HK-2 (cell line): Measurements from ENCODE around the gene ARHGEF28.

Source experiments
- DNase-seq: peaks from one replicate; pipeline ENCODE4 v3.0.0-alpha.2; 2018; ENCODE audit not compliant: unreplicated experiment

The ARHGEF28 gene

DNA sequence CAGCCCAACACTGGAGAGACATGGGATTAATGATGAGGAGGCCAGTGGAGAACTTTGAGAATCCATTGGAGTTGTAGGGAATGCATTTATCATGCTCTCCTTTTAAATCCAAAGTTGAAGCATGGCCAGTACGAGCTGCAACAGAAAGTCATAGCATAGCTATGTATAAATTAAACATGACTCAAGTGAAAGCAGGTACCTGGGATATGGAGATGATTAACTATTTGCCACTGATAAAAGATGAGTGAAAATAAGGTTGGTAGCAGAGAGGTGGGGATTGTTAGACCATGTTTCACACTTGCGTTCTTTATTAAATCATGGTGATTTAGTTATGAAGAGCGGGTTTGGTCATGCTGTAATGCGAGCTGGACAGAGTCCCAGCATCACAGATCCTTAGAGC, 189.6 kb downstream of the ARHGEF28 start:
- DNase-seq = no peak

DNA sequence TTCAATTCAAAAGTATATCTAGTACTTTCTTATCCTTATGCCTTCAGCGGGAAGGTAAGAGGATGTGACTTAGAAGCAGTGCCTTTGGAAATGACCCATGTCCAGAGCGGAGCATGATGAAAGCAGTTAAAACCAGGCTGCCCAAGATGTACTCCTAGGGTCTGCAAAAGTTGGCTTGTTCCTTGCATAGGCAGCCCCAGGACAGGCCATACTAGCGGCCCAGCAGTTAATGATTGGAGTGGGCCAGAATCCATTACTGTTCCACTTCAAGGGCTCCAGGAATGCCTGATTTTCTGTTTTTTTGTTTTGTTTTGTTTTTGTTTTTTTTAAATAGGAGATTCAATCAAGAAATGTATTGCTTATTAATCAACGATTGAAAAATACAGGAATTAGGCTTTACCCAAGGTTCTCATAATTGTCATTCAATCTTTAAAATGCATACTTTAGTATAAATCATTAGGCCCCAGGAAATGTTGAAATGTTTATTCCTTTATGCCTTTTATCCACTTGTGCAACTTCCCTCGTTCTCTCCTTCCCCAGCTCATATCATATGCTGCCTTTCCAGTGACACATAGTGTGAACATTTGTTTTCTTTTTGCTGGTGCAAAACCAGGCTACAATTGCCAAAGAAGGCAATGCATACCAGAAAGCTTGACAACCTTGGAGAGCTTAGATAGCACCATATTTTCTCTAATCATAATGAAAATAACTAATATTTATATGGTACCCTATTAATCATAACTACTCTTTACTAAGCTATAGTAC, 190.8 kb downstream of the ARHGEF28 start:
- no peak for DNase-seq

DNA sequence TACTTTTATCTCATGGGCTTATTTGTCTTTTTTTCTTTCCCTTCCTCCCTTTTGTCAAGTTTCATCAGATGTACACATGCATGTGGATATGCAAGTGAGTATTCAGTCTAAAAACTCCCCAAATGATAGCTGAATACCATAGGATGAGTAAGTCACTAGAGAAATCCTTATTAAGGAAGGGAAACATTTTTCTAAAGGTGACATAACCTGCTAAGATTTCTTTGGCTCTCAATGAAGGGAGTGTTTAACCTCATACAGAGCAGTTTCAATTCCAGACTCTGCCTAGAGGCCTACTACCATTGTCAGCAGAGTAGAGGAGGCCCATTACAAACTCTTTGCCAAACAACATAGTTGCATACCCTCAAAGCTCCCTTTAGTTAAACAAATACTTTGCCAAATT, 192.4 kb downstream of the ARHGEF28 start:
- no peak for DNase-seq

DNA sequence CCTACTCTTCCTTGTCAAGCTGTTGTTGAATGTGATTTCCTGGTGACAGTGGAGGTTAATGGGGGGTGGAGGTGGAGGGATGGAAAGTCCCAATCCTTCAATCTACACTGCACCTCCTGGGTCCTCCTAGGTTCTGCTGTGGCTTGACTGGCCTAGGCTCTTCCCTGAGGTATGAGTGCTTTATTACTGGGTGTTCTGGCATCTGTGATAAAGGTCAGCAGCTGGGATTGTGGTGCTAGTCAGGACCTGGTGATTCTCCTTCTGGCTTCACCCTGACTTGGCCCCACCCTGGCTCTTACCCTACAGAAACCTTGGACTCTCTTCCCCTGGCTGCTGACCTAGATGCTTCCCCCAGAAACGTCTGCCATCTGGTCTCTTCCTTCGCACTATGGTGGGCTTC, 194.3 kb downstream of the ARHGEF28 start:
- no peak for DNase-seq

DNA sequence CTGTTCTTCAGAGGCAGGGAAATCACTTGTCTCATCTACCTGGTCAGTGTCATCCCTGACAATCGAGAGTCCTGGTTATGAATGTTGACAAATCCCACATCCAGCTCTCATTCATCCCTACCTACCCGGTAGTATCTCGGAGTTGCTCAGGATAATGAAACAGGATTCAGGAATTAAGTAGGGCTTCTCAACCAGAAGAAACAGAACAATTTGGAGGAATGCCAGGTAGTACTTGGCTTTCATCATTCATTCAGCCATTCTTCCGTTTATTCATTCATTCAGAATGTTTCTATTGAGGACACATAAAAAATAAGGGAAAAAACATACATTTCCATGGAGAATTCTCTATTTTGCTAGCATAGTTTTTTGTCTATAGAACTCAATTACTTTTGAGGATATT, 195.0 kb downstream of the ARHGEF28 start:
- no peak for DNase-seq

DNA sequence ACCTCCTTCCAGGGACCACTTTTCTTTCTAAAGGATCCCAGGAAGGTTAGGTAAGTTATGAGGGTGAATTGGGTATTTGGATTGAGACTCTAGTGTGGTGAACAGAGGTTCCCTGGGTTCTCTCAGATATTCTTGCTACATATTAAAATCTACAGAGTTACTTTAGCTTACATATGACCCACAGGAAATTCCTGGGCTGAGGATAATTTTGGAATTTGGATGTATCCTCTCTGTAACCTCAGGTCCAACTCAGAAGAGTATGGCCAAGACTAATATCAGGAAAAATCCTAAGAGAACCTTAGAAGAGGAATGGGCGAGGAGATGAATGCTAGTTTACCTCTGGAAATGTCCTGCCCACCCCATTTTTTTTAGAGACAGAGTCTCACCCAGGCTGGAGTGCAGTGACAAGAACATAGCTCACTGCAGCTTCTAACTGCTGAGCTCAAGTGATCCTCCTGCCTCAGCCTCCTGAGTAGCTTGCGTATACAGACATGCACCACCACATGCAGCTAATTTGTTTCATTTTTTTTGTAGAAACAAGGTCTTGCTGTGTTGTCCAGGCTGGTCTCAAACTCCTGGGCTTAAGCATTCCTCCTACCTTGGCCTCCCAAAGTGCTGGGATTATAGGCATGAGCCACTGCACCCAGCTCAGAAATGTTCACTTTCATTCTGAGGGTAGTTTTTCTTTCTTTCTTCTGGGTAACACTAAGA, 196.4 kb downstream of the ARHGEF28 start:
- DNase-seq = no peak

GRCh38 chr5:73822989-73823339, 197.0 kb downstream of the ARHGEF28 start:
- no peak for DNase-seq

GRCh38 chr5:73823508-73823925, 197.5 kb downstream of the ARHGEF28 start:
- DNase-seq = no peak

- no peak for DNase-seq
Measured at GRCh38 chr5:73825199-73825598, 199.2 kb downstream of the ARHGEF28 start.

GRCh38 chr5:73825736-73826135, 199.7 kb downstream of the ARHGEF28 start:
- no peak for DNase-seq

GRCh38 chr5:73826301-73827105, 200.5 kb downstream of the ARHGEF28 start:
- no peak for DNase-seq

DNA sequence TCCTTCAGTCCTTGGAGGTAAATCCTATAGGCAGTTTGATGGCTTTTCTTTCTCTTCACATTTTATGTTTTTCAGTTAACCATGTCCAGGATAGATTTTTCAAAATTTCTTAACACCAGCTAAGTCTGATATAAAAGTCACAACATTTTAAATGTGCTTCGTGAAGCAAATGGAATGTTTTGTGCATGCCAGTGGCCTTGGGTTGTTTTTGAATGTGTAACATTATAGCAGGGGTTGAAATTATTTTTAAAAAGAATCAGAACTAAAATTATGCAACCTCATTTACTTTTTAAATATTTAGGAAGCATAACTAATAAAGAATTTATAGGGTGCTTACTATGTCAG, 201.1 kb downstream of the ARHGEF28 start:
- DNase-seq = no peak

- DNase-seq = no peak
Measured at GRCh38 chr5:73828465-73828864, 202.5 kb downstream of the ARHGEF28 start.

- no peak for DNase-seq
Measured at GRCh38 chr5:73830646-73831045, 204.7 kb downstream of the ARHGEF28 start.

DNA sequence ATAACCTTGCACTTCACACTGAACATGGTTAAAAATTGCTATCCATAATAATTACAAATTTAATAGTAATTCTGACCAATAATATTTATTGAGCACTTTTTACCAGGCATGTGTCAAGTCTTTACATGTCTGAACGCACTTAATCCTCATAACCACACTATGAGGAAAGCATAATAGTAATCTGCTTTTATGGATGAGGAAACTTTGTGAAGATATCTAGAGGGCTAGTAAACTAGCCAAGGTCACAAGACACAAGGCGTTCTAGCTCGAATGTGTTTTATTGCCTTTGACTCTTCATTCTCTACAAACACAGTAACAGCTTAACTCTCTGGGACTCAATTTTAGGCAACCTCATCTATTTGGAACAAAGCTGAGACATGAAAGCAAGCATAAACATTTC, 205.1 kb downstream of the ARHGEF28 start:
- no peak for DNase-seq

DNA sequence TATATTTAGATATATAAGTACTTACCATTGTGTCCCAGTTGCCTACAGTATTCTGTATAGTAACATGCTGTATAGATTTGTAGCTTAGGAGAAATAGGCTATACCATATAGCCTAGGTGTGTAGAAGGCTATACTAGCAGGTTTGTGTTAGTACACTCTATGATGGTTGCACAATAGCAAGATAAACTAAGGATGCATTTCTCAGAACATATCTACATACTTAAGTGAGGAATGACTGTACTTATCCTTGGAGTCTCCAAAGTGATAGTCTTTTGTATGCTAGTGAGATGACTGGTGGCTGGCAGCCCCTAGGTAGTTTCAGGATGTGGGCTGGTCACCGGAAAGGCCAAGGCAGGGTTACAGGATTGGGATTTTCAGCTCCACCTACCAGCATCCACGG, 208.7 kb downstream of the ARHGEF28 start:
- no peak for DNase-seq

DNA sequence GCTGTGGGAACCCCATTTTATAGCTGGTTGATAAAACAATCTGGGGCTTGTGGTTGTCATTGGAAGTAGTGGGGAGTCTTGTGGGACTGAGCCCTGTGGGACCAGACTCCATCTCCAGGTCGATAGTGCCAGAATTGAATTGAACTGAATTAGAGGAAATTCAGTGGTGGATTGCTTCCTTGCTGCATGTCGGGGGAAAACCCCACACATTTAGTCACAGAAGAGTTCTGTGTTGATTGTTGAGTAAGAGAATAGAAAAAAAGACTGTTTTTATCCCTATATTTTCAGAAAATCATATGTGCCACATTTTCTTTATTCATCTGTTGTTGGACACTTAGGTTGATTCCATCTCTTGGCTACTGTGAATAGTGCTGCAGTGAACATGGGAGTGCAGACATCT, 209.7 kb downstream of the ARHGEF28 start:
- DNase-seq = no peak

- no peak for DNase-seq
Measured at GRCh38 chr5:73836607-73837006, 210.6 kb downstream of the ARHGEF28 start.

- no peak for DNase-seq
Measured at GRCh38 chr5:73838901-73839300, 212.9 kb downstream of the ARHGEF28 start.

DNA sequence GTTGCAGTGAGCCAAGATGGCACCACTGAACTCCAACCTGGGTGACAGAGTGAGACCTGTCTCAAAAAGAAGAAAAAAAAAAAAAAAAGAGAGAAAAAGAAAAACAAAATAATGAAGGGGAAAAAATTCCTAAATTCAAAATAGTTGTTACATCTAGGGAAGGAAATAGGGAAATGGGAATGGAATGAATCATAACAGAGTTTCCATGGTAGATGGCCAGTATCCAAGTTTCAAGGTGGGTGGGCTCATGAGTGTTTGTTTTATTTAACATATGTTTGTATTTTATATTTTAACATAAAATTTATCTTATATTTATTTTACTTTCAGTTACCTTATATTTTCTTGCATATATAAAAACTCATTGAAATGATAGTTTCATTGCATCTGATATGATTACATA, 215.6 kb downstream of the ARHGEF28 start:
- DNase-seq = no peak

DNA sequence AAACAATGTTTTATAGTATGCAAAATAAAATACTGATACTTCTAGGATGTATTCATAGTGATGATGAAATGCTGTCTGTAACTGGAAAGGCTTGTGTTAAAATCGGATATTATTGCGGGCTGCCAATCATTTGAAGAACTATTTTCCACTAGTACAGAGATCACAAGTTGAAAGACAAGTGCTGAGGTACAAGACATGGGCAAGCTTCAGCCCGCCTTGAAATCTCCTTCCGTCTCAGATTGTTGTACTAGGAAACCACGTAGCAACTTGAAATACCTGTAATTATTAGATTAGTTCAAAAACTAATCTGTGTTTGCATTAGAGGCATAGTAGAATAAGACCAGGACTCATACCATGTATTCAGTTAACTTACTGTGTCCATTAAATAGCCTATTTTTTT, 218.2 kb downstream of the ARHGEF28 start:
- no peak for DNase-seq

GRCh38 chr5:73851471-73852181, 225.6 kb downstream of the ARHGEF28 start:
- DNase-seq = no peak
